Bronchial epithelial cell (primary cell): ENCODE measurements around the gene ZNF516. TPM values are rescaled to one million over a fixed set of nuclear protein-coding genes. Genes with fewer than 3 reads are reported as not detected.

Experiments
- DNase-seq: peaks from one replicate; pipeline ENCODE4 v3.0.0-alpha.2; 2010; ENCODE audit warnings: low read depth
- FAIRE-seq: peaks from 2 replicates; lab custom pipeline; 2011; peaks lifted over from hg19 to GRCh38; lab: Jason Lieb, UNC
- H3K27me3 ChIP-seq: 2 replicates; pipeline ENCODE4 v1.5.1; 2011; ENCODE audit warnings: low read length; ENCODE audit not compliant: control insufficient read depth, insufficient read depth
- H3K36me3 ChIP-seq: 2 replicates; pipeline ENCODE4 v1.5.1; 2011; ENCODE audit warnings: low read length; ENCODE audit not compliant: control insufficient read depth, insufficient read depth
- H3K4me3 ChIP-seq: 2 replicates; pipeline ENCODE4 v1.5.1; 2011; ENCODE audit warnings: mild to moderate bottlenecking, low read depth, low read length, control low read depth
- CTCF ChIP-seq: IDR thresholded peaks from 2 replicates; pipeline ENCODE4 v1.5.1; 2011; ENCODE audit warnings: mild to moderate bottlenecking, moderate library complexity, low read length, control low read depth, inconsistent platforms; ENCODE audit not compliant: insufficient read depth, severe bottlenecking
- total RNA-seq: library from RNA; depleted of rRNA; stranded (reverse); fragments of >200 nt; gene quantifications from 2 replicates; pipeline ENCODE4 v1.2.1, GENCODE V29; 2014

The ZNF516 gene
- total RNA-seq, 1 donor from 2014 or later = 16.6 TPM

- H3K36me3 ChIP-seq = no peaks in the 10 kb centered on the region
- H3K27me3 ChIP-seq = no peaks in the 10 kb centered on the region
- no peak for TF ChIP-seq CTCF
- FAIRE-seq = no peak
- DNase-seq = peak; percentile 55
- H3K4me3 ChIP-seq = peak overlapping the region; percentile 32
Observed at GRCh38 chr18:76524900-76525698, 30.1 kb upstream of the ZNF516 start.

- DNase-seq (no peak), FAIRE-seq (no peak)
- Histone ChIP-seq H3K27me3 (no peaks in the 10 kb centered on the region), H3K36me3 (no peaks in the 10 kb centered on the region), H3K4me3 (no peak overlapping the region)
- TF ChIP-seq CTCF = no peak
Observed at GRCh38 chr18:76524477-76524876, 29.4 kb upstream of the ZNF516 start.

- Histone ChIP-seq H3K27me3 (no peaks in the 10 kb centered on the region), H3K36me3 (no peaks in the 10 kb centered on the region), H3K4me3 (no peak overlapping the region)
- DNase-seq = no peak
- FAIRE-seq = no peak
- TF ChIP-seq CTCF = no peak
Observed at GRCh38 chr18:76522551-76522950, 27.5 kb upstream of the ZNF516 start.

GRCh38 chr18:76522122-76522503, 27.1 kb upstream of the ZNF516 start:
- no peaks in the 10 kb centered on the region for H3K27me3 ChIP-seq
- no peak overlapping the region for H3K4me3 ChIP-seq
- no peak for DNase-seq
- no peak for FAIRE-seq
- no peaks in the 10 kb centered on the region for H3K36me3 ChIP-seq
- no peak for TF ChIP-seq CTCF

- H3K36me3 ChIP-seq = no peaks in the 10 kb centered on the region
- DNase-seq (no peak), FAIRE-seq (no peak)
- no peak overlapping the region for H3K4me3 ChIP-seq
- no peaks in the 10 kb centered on the region for H3K27me3 ChIP-seq
- TF ChIP-seq CTCF = no peak
Observed at GRCh38 chr18:76521417-76522121, 26.5 kb upstream of the ZNF516 start.
